Measurements from ENCODE around the gene ACOX1.

Gene ACOX1
- total RNA-seq = 33.8 reads per million, percentile 59 among the genes with 10 or more reads in this experiment

DNA sequence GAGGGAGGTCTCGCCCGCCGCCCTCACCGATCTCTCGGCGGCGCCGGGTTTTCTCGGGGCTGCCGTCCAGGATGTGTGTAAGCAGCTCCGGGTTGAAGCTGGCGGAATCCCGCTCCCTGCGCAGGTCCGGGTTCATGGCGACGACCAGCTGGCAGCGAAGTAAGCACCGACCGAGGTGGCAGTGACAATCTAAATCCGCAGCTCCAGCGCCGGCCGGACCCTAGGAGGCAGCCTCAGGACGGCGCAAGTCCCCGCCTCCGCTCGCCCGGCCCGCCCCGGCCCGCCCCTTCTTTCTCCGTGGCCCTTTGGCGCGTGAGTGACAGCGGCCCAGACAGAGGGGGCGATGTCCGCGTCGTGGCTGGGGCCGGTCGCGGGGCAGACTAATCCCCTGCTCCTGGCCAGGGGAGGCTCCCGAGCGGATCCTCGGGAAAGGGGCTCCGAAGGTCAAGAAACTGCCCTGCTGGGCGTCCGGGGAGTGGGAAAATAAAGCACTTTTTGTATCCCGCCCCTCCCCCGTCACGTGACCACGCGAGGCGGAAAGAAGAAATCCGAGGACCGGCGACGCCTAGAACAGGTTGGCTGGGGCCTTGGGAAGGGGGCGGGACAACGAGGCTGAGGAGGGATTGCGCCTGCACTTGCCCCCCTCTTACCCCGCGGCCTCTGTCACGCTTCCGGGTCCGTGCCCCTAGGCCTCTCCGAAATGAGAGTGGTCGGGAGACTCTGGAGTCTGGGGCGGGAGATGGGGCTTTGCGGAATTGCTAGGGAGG lies at the start of gene ACOX1, which contains the start of gene TEN1:
Gene ACOX1, minus strand, starts transcription at position 229 of the 767 bp plus-strand sequence. Its CDS starts 93 bp downstream, at position 136.
Gene TEN1, plus strand, starts transcription at position 303 of the 767 bp plus-strand sequence. CDS start 6,953 bp downstream, outside the sequence.
- peak; percentile 96 for DNase-seq

DNA sequence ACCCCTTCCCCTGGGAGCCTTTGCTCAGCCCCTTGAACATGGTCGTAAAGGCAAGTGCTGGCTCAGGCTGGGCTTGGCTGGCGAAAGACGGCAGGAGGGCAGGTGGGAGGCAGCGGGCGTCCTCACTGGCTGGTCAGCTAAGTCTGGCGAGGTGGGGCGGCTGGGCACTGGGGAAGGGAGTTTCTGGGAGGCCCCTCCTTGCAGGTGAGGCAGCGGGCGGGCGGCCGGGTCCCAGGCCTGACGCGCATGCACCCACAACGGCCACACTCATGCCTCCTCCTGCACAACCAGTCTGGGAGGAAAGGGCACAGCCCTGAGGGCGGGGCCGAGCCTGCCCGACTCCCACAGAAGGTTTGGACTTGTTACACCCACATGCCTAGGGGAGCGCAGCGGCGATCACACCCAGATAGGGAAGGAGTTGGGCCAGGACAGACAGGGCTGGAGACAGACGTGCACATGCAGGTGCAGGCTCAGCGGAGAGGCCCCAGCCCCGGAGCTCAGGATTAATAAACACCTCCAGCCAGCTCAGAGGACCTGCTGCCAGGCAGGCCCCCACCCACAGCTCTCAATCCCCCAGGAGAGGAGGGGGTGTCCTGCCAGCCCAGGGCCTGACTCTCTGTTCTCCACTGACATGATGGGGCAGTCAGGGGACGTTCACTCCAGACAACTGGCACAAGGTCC lies 48.3 kb upstream of the ACOX1 start, which contains the start of gene EVPL:
Gene EVPL, minus strand, starts transcription at position 148 of the 681 bp plus-strand sequence. Its CDS starts 108 bp downstream, at position 40.
- DNase-seq = no peak

DNA sequence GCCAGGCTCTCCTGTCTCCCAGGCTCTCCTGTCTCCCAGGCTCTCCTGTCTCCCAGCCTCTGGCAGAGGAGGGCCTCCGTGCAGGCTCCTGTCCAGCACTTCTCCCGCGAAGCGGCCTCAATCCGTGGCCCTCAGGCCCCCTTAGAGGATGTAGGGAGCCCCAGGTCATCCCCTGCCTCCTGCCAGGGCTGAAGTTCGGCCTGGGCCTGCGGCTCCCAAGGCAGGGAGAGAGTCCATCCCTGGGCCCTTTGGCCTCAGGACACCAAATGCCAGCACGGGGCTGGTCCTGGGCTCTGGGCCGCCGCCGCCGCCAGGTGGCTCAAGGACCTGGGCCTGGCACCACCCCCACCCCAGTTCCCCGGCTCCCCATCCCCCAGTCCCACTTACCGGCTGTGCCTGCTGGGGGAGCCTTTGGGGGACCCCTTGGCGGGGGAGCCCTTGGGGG lies 47.8 kb upstream of the ACOX1 start:
- DNase-seq = no peak

DNA sequence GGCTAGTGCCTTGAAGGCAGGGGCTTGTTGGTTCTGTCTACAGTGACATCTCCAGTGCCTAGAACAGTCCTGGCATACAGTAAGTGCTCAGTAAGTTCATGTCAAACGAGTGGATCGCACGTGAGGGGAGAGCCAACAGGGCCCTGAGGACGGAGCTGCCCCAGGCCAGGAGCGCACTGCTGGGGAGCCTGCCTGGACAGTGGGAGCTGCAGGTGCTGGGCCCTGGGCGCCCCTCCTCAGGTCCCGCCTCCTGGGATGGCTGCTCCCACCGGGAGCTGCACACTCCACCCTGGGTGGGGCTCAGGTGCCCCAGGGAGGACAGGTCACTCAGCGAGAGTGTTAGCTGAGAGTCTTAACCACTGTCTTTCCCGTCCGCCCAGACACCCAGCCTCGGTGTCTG lies 46.3 kb upstream of the ACOX1 start:
- no peak for DNase-seq

DNA sequence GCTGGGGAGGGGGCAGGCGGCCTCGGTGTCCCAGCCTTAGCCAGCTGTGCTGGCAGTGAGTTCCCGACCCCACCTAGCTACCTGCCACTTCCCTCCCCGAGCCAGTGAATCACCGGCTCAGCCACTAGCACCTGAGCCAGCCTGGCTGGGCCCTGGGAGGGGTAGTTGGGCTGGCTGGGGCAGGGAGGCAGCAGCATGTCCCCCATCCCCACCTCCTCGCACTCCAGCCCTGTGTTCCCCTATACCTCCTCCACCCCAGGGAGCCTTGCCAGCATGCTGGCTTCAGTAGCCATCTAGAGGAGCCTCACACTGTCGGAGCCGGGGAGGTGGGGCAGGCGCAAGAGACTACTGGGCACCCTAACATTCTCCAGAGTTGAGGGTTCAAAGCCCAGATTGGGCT lies 45.4 kb upstream of the ACOX1 start:
- no peak for DNase-seq

DNA sequence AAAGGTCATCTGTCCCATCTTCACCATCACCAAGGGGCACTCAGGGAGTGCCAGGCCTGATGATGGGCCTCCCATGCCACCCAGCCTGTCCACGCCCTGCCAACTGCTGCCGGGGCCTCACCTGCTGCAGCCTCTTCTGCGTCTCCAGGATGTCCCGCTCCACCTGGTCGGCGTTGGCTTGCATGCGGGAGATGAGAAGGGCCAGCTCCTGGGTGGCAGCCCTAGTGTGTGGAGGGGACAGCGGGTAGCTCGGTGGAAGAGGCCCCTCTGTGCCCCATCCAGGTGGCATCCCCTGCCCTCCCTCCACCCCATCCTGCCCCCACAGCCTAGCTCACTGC lies 44.9 kb upstream of the ACOX1 start:
- DNase-seq = no peak

DNA sequence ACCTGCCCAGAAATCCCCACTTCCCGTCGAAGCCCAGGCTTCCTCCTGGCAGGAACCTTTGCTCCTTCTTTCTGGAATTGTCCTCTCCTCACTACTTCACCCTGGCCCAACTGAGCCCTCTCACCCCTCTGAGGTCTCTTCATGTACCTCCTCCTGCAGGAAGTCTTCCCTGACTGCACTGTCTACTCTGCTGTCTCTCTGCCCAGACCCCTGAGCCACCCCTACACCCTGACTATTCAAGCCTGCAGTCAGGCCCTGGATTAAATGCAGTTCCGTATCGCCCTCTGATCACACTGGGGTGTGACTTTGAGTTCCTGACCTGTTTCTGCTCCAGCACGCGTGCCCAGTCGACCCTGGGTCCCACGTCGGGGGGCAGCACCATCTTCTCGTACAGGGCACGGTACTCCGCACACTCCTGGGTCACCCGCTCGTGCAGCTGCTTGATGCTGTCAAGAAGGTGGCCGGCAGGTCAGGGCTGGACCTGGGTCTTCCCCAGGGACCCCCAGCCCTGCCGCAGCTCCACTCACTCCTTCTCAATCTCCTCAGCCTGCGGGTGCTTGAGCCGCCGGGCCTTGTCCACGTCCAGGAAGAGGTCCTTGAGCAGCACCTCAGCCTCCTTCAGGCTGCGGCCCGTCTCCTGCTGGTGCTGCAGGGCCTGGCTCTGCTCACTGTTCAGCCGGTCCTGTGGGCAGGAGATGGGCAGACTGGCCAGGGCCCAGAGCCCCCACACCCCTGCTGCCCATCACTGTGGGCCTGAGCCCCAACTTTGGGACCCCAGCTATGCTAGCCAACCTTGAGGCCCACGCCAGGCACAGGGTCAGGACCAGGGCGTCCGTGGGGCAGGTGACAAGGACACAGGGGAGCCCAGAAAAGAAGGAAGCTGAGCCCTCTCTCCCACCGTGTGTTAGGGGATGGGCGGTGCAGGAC lies 44.3 kb upstream of the ACOX1 start:
- no peak for DNase-seq

DNA sequence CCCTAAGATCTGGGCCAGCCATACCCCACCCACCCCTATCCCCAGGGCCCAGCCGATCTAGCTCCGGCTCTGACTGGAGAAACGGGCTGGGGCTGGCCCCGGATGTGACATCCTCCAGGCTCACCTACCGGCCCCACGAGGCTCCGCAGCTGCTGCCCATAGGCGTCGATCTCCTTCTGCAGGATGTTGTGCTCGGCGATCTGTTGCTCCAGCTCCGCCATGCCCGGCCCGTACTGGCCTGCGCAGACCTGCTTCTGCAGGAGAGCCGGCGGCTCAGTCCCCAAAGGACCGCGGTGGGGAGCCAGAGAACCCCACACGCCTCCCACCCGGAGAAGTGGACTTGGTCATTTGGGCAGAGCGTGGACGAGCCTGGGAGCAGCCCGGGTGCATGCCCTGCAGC lies 43.3 kb upstream of the ACOX1 start:
- DNase-seq = no peak

DNA sequence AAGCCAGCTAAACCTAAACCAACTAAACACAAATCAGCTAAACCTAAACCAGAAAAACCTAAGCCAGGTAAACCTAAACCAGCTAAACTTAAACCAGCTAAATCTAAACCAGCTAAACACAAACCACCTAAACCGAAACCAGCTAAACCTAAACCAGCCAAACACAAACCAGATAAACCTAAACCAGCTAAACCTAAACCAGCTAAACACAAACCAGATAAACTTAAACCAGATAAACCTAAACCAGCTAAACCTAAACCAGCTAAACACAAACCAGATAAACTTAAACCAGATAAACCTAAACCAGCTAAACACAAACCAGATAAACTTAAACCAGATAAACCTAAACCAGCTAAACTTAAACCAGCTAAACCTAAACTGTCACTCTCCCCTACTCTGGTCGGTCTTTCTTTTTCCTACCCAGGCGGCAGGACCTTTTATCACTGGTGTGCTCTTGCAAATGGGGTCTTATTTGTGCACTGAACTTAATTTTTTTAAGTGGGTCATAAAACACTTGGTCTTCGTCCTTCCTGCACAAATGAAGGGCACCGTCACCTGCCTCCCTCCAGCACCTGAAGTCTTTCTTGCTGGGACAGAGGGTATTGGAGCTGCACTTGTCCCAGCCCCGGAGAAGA lies 41.0 kb upstream of the ACOX1 start:
- no peak for DNase-seq

DNA sequence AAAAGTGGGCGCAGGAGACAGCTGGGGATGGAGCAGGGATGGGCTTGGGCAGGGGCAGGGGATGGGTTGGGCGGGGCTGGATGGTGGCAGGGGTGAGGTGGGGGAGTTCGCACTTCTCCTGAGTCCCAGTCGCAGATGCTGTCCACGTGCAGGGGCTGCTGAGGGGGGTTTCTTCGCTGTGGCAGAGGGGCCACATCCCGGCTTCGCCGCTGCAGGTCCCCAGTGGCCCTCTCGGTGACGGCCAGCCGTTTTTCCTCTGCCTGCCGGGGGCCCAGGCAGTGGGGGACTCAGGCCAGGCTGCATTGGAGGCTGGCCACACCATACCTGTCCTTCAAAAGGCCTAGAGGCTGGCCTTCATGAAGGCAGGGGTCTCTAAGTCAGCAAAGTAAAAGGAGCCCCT lies 39.8 kb upstream of the ACOX1 start:
- DNase-seq = no peak

DNA sequence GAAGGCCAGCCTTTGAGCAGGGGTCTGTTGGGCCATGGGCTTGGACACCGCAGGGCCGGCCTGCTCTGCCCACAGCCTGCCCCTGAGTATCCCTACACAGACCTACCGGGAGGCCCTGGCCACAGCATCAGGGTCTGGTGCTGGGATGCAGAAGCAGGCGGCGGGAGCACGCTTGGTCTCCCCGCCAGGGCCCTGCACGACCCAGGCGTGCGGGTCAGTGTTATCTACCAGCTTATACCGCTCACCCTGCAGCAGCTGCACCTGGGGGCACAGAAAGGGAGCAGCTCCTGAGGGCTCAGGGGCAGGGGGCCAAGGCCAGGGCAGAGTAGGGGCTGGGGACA lies 39.3 kb upstream of the ACOX1 start:
- no peak for DNase-seq

DNA sequence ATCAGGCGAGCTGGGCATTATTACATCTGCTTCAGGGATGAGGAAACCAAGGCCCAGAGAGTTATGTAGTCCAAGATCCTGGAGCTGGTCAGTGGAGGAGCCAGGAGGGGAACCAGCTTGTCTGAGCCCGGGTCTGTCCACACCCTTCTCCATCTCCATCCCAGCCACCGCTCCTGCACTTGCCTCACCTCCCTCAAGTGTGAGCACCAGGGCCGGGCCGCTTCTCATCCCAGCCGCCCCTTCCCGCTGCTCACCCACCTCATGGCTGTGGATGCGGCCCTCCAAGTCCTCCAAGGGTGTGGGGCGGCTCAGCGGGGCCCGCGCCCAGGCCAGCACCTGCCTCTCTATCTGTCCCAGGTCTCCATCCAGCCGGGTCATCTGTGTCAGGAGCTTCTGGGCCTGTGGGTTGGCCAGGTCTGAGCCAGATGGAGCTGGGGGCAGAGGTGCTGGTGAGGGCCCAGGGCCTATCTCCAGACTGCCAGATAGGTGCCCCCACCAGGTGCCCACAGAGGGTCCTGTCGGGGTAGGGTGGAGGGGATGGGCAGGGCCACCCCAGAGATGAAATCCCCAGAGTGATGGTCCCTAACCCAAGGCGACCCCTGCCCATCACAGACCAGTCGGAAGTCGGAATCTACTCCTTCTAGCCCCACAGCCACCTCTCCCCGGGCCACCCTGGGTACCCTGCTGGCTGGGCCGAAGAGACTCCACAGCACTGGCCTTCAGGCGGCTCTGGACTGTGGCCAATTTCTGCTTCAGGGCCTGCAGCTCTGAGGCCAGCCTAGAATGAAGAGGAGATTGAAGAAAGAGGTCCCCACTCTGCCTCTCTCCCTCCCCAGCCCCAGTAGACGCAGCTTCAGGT lies 38.7 kb upstream of the ACOX1 start:
- DNase-seq = no peak

DNA sequence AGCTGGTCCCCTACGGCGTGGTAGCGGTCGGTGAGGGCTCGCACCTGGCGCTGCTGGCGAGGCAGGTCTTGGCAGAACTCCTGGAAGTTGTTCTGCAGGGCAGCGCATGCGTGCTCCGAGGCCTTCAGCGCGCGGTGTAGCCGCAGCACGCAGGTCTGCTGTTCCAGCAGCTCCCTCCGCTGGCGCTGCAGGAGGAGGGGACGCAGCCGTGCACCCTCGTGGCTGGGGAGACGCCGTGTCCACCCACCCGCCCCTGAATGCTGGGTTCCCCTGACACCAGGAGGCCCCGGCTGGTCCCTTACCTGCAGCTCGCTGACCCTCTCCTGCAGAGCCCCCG lies 35.9 kb upstream of the ACOX1 start:
- no peak for DNase-seq

DNA sequence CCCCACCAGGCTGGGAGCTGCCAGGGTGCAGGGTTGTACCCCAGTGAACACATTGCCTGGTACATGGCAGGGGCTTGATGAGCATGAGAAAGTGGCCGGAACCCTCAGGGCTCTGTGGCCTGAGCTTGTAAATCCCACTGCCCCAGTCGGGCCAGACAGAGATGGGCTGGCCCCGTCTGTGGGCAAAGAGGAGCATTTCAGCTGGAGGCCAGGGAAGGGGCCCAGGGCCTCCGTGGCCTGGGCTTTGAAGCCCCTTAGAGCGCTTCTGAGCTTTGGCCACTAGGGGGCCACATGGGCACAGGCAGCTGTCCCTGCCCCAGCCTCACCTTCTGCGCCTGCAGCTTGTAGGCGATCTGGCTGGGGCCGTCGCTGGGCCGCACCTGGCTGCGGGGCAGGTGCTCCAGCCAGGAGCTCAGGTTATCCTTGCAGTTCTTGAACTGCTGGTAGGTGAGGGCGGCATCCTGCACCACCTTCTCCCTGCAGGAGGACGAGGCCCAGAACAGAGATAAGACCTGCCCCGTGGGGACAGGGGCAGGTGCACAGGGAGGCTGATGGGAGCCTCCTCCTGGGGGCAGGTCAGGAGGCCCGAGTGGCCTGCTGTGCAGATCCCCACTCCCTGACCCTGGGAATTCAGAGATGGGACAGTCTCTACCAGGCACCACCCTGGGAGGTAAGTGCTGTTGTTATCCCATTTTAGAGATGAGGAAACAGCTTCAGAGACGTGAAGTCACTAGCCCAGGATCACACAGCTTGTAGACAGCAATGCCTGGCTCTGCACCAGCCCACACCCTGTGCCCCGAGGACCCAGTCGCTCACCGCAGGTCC lies 35.3 kb upstream of the ACOX1 start:
- DNase-seq = peak; percentile 73

DNA sequence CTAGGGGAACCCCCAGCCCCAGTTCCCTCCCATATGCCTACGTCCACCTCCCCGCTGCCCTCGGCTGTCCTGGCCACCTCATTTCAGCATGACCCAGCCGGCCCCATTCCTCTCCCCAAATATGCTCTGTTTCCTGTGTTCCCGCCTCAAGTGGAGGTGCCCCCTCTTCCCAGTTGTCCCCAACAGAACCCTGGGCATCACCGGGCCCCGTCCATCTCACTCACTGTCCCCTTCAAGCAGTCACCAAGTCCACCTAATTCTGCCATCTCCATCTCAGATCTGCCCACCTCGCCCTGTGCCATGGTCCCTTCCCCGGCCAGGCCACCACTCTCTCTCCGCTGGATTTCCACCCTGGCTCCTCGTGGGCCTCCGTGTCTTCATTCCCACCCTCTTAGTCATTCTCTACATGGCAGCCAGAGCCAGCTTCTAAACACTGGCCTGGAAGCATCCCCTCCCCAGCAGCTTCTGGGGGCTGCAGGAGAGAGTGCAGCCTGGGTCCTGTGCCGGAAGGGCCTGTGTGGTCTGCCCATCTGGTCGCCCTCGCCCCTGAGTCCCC lies 34.5 kb upstream of the ACOX1 start:
- DNase-seq = no peak

DNA sequence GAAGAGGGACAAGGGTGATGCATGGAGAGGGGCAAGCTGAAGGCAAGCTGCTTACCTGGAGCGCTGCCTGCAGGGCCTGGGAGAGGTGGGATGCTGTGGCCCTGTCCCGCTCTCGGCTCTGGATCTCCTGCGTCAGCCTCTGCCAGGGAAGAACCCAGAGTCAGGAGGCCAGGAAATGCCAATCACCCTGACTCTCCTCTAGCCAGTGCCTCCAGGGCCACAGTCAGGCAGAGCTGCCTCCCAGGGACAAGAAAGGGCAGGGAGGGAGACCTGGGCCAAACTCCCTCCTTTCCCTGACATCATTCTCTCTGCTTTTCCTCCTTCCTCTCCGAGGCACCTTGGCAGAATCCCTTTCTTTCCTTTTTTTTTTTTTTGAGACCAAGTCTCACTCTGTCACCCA lies 33.0 kb upstream of the ACOX1 start:
- DNase-seq = no peak

DNA sequence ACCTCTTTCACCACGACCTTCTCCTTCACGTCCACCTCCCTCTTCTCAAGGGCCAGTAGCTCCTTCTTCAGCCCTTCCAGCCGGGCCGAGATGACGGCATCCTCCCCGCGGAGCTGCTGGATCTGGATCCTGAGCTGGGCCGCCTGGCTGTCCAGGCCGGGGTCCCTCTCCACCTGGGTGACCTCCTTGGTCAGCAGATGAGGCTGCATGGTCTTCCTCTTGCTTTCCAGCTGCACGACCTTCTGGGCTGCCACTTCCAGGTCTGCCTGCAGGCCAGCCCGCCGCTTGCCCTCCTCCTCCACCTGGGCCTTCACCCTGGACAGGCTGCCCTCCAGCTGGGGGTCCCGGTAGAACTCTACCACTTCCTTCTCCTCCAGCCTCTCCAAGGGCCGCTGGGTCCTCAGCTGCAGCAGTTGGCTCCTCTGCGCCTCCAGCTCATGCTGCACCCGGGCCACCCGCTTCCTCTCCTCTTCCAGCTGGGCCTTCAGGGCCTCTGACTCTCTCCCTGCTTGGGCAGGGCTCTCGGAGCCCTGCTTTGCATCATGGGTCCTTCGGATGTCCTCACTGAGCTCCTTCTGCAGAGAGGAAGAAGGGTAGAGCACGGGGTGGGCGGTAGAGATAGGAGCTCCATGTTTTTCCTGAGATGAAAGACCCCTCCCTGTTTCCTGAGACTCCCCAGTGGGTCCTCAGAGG lies 31.1 kb upstream of the ACOX1 start:
- no peak for DNase-seq

DNA sequence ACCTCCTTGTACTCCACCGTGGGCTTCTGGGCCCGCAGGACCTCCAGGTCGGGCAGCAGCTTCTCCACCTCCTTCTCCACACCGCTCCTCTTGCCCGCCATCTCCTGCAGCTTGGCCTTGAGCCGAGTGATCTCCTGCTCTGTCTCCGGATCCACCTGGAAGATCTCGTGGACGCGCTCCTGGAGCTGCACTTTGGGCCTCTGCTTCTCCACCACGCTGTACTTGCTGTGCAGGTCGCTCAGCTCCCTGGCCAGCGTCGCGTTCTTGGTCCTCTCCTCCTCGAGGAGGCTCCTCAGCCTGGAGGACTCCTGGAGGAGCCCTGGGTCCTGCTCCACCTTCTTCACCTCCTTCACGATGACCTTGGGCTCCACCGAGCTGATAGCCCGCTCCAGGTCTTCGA lies 30.5 kb upstream of the ACOX1 start:
- no peak for DNase-seq

DNA sequence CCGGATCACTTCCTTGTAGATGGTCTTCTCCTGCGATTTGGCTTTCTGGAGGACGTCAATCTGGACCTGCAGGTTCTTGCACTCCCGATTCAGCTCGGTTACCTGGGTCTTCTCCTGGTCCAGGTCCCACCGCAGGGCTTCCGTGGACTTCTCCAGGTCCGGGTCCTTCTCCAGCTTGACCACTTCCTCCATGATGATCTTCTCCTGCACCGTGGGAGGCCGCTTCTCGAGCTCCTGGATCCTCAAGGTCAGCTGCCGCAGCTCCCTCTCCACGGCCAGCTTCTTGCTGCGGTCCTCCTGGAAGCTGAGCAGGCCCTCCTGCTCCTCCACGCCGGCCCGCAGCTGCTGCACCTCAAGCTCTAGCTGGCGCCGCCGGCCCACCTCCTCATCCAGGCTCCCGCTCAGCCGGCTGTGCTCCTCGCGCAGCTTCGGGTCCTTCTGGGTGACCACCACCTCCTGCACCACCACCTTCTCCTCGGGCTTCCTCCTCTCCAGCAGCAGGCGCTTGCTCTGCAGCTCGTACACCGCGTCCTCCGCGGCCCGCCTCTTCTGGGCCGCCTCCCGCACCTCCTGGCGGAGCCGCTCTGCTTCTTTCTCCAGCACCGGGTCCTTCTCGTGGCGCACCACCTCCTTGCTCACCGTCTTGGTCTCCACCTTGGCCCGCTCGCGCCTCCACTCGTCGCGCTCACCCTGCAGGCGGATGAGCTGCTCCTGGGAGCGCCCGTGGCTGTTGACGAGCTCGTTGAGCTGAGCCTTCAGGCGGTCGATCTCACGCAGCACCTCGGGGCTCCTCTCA lies 29.9 kb upstream of the ACOX1 start:
- DNase-seq = no peak

All from effector CD4-positive, alpha-beta T cell (primary cell).